ENCODE data around the gene CUL9. TPM values are rescaled to one million over a fixed set of nuclear protein-coding genes. Genes with fewer than 3 reads are reported as not detected.

Gene CUL9
- total RNA-seq, 1 donor from 2014 or later: 11.1 TPM

GRCh38 chr6:43192911-43193310 is 10.9 kb downstream of the CUL9 start:
- no peak overlapping the region for H3K27ac Mint-ChIP-seq (ENCODE audit: unreplicated experiment)
- no peaks in the 10 kb centered on the region for H3K27me3 Mint-ChIP-seq (ENCODE audit: low read depth, unreplicated experiment)
- H3K36me3 ChIP-seq (ENCODE audit: insufficient read depth, low read length): peaks cover 8% of the 10 kb centered on the region
- H2AFZ ChIP-seq (ENCODE audit: low read depth, low read length): no peak overlapping the region
- H3K79me2 ChIP-seq (ENCODE audit: insufficient read depth, low read length): no peaks in the 10 kb centered on the region
- H3K36me3 Mint-ChIP-seq (ENCODE audit: low read depth, unreplicated experiment): peaks cover 30% of the 10 kb centered on the region
- H3K27ac ChIP-seq (ENCODE audit: low read depth, low read length): no peak overlapping the region
- H3K4me2 ChIP-seq (ENCODE audit: low read length): no peak overlapping the region
- TF ChIP-seq, protein P1, sequence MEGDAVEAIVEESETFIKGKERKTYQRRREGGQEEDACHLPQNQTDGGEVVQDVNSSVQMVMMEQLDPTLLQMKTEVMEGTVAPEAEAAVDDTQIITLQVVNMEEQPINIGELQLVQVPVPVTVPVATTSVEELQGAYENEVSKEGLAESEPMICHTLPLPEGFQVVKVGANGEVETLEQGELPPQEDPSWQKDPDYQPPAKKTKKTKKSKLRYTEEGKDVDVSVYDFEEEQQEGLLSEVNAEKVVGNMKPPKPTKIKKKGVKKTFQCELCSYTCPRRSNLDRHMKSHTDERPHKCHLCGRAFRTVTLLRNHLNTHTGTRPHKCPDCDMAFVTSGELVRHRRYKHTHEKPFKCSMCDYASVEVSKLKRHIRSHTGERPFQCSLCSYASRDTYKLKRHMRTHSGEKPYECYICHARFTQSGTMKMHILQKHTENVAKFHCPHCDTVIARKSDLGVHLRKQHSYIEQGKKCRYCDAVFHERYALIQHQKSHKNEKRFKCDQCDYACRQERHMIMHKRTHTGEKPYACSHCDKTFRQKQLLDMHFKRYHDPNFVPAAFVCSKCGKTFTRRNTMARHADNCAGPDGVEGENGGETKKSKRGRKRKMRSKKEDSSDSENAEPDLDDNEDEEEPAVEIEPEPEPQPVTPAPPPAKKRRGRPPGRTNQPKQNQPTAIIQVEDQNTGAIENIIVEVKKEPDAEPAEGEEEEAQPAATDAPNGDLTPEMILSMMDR (IDR thresholded peaks at IDR 0.05; ENCODE audit: insufficient read depth, low read depth, low read length): no peak
- no peak for TF ChIP-seq EZH2 (IDR thresholded peaks at IDR 0.05; ENCODE audit: insufficient read depth, low read length)
- no peaks in the 10 kb centered on the region for H3K9me3 ChIP-seq (ENCODE audit: insufficient read depth, low read depth, low read length)
- no peak overlapping the region for H3K4me3 Mint-ChIP-seq (ENCODE audit: unreplicated experiment)
- H3K4me3 ChIP-seq (ENCODE audit: insufficient read depth, low read depth, low read length): no peak overlapping the region
- H3K4me1 Mint-ChIP-seq (ENCODE audit: low read depth, unreplicated experiment): no peaks in the 10 kb centered on the region
- H3K9me3 Mint-ChIP-seq (ENCODE audit: unreplicated experiment): no peaks in the 10 kb centered on the region
- no peak for FAIRE-seq
- no peak for DNase-seq (ENCODE audit: low read depth)
- no peaks in the 10 kb centered on the region for H3K4me1 ChIP-seq (ENCODE audit: insufficient read depth, low read length)
- H3K9ac ChIP-seq (ENCODE audit: low read length): no peak overlapping the region
- H3K27me3 ChIP-seq (ENCODE audit: insufficient read depth, low read length): no peaks in the 10 kb centered on the region
- no peaks in the 10 kb centered on the region for H4K20me1 ChIP-seq (ENCODE audit: insufficient read depth, low read length)

DNA sequence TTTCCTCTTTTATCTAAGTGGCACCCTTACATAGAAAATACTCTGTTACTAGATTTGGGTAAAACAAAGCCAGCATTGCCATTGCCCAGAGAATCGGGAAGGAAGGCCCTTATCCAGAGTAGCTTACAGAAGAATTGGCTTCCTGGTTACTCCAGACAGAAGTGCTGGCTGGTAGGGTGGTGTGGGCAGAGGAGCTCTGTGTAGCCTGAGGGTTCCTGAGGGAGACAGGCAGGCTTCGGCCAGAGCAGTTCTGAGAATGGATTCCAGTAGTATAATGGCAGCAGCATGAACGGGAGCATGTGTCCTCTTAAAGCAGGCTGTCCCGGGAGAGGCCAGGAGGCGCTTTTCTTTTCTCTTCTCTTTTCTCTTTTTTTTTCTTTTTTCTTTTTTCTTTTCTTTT is 11.9 kb downstream of the CUL9 start:
- no peaks in the 10 kb centered on the region for H3K27me3 Mint-ChIP-seq (ENCODE audit: low read depth, unreplicated experiment)
- no peak for DNase-seq (ENCODE audit: low read depth)

DNA sequence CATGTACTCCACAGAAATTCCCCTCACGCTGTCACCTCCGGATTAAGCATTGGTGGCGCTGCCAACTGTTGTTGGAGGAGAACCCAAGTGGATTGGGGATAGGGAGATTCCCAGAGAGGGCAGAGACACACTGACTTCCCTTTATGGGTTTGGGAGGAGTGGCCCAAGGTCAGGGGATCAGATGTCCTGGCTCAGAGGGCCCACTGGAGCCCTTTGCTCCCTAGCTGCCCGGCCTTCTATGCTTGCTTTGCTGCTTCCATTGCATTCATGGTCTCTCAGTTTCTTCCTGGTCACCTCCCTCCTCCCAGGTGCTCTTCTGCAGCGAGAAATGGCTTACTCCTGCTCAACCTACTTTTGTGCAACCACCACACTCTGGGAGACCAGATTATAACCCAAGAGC is 14.3 kb downstream of the CUL9 start:
- Mint-ChIP-seq H3K27me3 (ENCODE audit: low read depth, unreplicated experiment) (peaks cover 4% of the 10 kb centered on the region), H3K36me3 (ENCODE audit: low read depth, unreplicated experiment) (peaks cover 37% of the 10 kb centered on the region), H3K27ac (ENCODE audit: unreplicated experiment) (no peak overlapping the region), H3K9me3 (ENCODE audit: unreplicated experiment) (peaks cover 2% of the 10 kb centered on the region), H3K4me3 (ENCODE audit: unreplicated experiment) (no peak overlapping the region), H3K4me1 (ENCODE audit: low read depth, unreplicated experiment) (no peaks in the 10 kb centered on the region)
- Histone ChIP-seq H3K9me3 (ENCODE audit: insufficient read depth, low read depth, low read length) (no peaks in the 10 kb centered on the region), H3K4me2 (ENCODE audit: low read length) (no peak overlapping the region), H3K9ac (ENCODE audit: low read length) (no peak overlapping the region), H3K79me2 (ENCODE audit: insufficient read depth, low read length) (no peaks in the 10 kb centered on the region), H3K4me3 (ENCODE audit: insufficient read depth, low read depth, low read length) (no peak overlapping the region), H4K20me1 (ENCODE audit: insufficient read depth, low read length) (no peaks in the 10 kb centered on the region), H2AFZ (ENCODE audit: low read depth, low read length) (no peak overlapping the region), H3K4me1 (ENCODE audit: insufficient read depth, low read length) (no peaks in the 10 kb centered on the region), H3K27me3 (ENCODE audit: insufficient read depth, low read length) (no peaks in the 10 kb centered on the region), H3K27ac (ENCODE audit: low read depth, low read length) (no peak overlapping the region), H3K36me3 (ENCODE audit: insufficient read depth, low read length) (peaks cover 10% of the 10 kb centered on the region)
- FAIRE-seq (no peak), DNase-seq (ENCODE audit: low read depth) (no peak)
- TF ChIP-seq EZH2 (IDR thresholded peaks at IDR 0.05; ENCODE audit: insufficient read depth, low read length): no peak
- TF ChIP-seq, protein P1 (IDR thresholded peaks at IDR 0.05; ENCODE audit: insufficient read depth, low read depth, low read length): no peak

More for the DNA sequence above, 11.9 kb downstream of the CUL9 start:
- Histone ChIP-seq H3K9me3 (ENCODE audit: insufficient read depth, low read depth, low read length) (no peaks in the 10 kb centered on the region), H3K27ac (ENCODE audit: low read depth, low read length) (no peak overlapping the region), H3K4me1 (ENCODE audit: insufficient read depth, low read length) (no peaks in the 10 kb centered on the region), H2AFZ (ENCODE audit: low read depth, low read length) (no peak overlapping the region), H3K9ac (ENCODE audit: low read length) (no peak overlapping the region), H3K79me2 (ENCODE audit: insufficient read depth, low read length) (no peaks in the 10 kb centered on the region), H3K27me3 (ENCODE audit: insufficient read depth, low read length) (no peaks in the 10 kb centered on the region), H3K4me2 (ENCODE audit: low read length) (no peak overlapping the region), H3K36me3 (ENCODE audit: insufficient read depth, low read length) (peaks cover 4% of the 10 kb centered on the region), H3K4me3 (ENCODE audit: insufficient read depth, low read depth, low read length) (no peak overlapping the region), H4K20me1 (ENCODE audit: insufficient read depth, low read length) (no peaks in the 10 kb centered on the region)
- FAIRE-seq: no peak
- no peak for TF ChIP-seq EZH2 (IDR thresholded peaks at IDR 0.05; ENCODE audit: insufficient read depth, low read length)
- TF ChIP-seq, protein P1 (IDR thresholded peaks at IDR 0.05; ENCODE audit: insufficient read depth, low read depth, low read length): no peak
- no peak overlapping the region for H3K27ac Mint-ChIP-seq (ENCODE audit: unreplicated experiment)
- H3K9me3 Mint-ChIP-seq (ENCODE audit: unreplicated experiment): no peaks in the 10 kb centered on the region
- no peaks in the 10 kb centered on the region for H3K4me1 Mint-ChIP-seq (ENCODE audit: low read depth, unreplicated experiment)
- H3K36me3 Mint-ChIP-seq (ENCODE audit: low read depth, unreplicated experiment): peaks cover 26% of the 10 kb centered on the region
- H3K4me3 Mint-ChIP-seq (ENCODE audit: unreplicated experiment): no peak overlapping the region

Data from astrocyte (in vitro differentiated cells and primary cell).